ENCODE results near the gene ZNF385B.

The ZNF385B gene

GRCh38 chr2:179565807-179566206 is 295.6 kb downstream of the ZNF385B start:
- TF ChIP-seq, protein P1, sequence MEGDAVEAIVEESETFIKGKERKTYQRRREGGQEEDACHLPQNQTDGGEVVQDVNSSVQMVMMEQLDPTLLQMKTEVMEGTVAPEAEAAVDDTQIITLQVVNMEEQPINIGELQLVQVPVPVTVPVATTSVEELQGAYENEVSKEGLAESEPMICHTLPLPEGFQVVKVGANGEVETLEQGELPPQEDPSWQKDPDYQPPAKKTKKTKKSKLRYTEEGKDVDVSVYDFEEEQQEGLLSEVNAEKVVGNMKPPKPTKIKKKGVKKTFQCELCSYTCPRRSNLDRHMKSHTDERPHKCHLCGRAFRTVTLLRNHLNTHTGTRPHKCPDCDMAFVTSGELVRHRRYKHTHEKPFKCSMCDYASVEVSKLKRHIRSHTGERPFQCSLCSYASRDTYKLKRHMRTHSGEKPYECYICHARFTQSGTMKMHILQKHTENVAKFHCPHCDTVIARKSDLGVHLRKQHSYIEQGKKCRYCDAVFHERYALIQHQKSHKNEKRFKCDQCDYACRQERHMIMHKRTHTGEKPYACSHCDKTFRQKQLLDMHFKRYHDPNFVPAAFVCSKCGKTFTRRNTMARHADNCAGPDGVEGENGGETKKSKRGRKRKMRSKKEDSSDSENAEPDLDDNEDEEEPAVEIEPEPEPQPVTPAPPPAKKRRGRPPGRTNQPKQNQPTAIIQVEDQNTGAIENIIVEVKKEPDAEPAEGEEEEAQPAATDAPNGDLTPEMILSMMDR (IDR thresholded peaks at IDR 0.05; ENCODE audit: low read depth, low read length), result no peak
- no peak overlapping the region for H3K4me3 ChIP-seq (ENCODE audit: low read depth, low read length)

- no peak overlapping the region for H3K4me3 ChIP-seq (ENCODE audit: low read depth, low read length)
- TF ChIP-seq, protein P1 (IDR thresholded peaks at IDR 0.05; ENCODE audit: low read depth, low read length), result no peak
These were observed 299.0 kb downstream of the ZNF385B start for GRCh38 chr2:179562330-179562885.

- no peak overlapping the region for H3K4me3 ChIP-seq (ENCODE audit: low read depth, low read length)
These were observed 299.7 kb downstream of the ZNF385B start for GRCh38 chr2:179561702-179562101.

GRCh38 chr2:179560257-179560735 is 301.1 kb downstream of the ZNF385B start:
- H3K4me3 ChIP-seq (ENCODE audit: low read depth, low read length), result no peak overlapping the region
- TF ChIP-seq, protein P1 (IDR thresholded peaks at IDR 0.05; ENCODE audit: low read depth, low read length), result no peak

More at GRCh38 chr2:179561702-179562101, 299.7 kb downstream of the ZNF385B start:
- TF ChIP-seq, protein P1 (IDR thresholded peaks at IDR 0.05; ENCODE audit: low read depth, low read length), result no peak

DNA sequence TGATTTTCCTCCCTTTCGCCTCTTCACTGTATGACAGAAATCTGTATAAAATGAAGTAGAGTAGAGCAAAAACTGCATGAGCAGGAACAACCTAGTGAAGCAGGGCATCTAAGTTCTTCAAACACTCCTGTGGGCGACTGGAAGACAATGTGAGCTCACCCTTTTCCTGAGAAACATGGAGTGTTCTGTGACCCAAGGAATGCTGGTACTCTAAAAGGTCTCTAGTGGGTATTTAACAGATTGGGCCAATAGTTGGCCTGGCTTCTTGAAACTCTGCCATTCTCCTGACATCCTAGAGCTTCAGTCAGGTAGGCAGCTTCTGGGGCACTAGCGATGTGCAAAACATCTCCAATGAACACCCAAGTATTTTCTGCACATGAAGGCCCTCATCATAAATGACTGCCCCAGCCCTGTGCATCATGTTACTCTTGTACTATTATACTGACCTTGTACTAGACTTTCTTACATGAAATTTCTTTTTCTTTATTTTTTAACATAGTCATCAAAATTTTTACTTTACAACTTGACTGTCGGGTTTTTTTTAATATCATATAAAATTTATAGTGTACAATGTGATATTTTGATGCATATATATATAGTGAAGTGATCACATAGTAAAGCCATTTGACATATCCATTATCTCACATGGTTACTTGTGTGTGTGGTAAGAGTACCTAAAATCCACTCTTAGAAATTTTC is 302.2 kb downstream of the ZNF385B start:
- TF ChIP-seq, protein P1 (IDR thresholded peaks at IDR 0.05; ENCODE audit: low read depth, low read length), result no peak

GRCh38 chr2:179558010-179558934 is 303.1 kb downstream of the ZNF385B start:
- no peak overlapping the region for H3K4me3 ChIP-seq (ENCODE audit: low read depth, low read length)
- TF ChIP-seq, protein P1 (IDR thresholded peaks at IDR 0.05; ENCODE audit: low read depth, low read length), result no peak

More for the DNA sequence above, 302.2 kb downstream of the ZNF385B start:
- H3K4me3 ChIP-seq (ENCODE audit: low read depth, low read length), result no peak overlapping the region
